OCI-LY1 (cell line): ENCODE results near the gene DYSF.

Source experiments
- H2AFZ ChIP-seq: fragments of 200-600 bp; sonication (generic), shearing (Covaris generic); 2 replicates; pipeline ENCODE4 v1.6.0; 2014; ENCODE audit warnings: antibody characterized with exemption, mild to moderate bottlenecking, low read length
- H3F3A ChIP-seq: fragments of 200-600 bp; sonication (generic), shearing (Covaris generic); 2 replicates; pipeline ENCODE4 v1.6.0; 2014; ENCODE audit warnings: mild to moderate bottlenecking, antibody characterized with exemption, low read length, moderate library complexity; ENCODE audit not compliant: insufficient read depth
- H3K27ac ChIP-seq: fragments of 200-600 bp; sonication (generic); 2 replicates; pipeline ENCODE4 v1.5.1; 2014; ENCODE audit warnings: low read length, mixed run types, mild to moderate bottlenecking, low read depth; ENCODE audit not compliant: poor library complexity, severe bottlenecking
- H3K27me3 ChIP-seq: fragments of 200-600 bp; sonication (generic); 2 replicates; pipeline ENCODE4 v1.6.0; 2014; ENCODE audit warnings: antibody characterized with exemption, mild to moderate bottlenecking, low read length, moderate library complexity; ENCODE audit not compliant: insufficient read depth
- H3K36me3 ChIP-seq: fragments of 200-600 bp; sonication (generic); 2 replicates; pipeline ENCODE4 v1.6.1; 2014; ENCODE audit warnings: mild to moderate bottlenecking, antibody characterized with exemption, low read length, moderate library complexity, mixed read lengths; ENCODE audit not compliant: insufficient read depth
- H3K4me1 ChIP-seq: fragments of 200-600 bp; sonication (generic); 2 replicates; pipeline ENCODE4 v1.5.1; 2014; ENCODE audit warnings: mild to moderate bottlenecking, low read length, moderate library complexity; ENCODE audit not compliant: insufficient read depth, severe bottlenecking
- H3K4me2 ChIP-seq: fragments of 200-600 bp; sonication (generic), shearing (Covaris generic); 2 replicates; pipeline ENCODE4 v1.6.1; 2014; ENCODE audit warnings: low read length
- H3K4me3 ChIP-seq: fragments of 200-600 bp; sonication (generic); 2 replicates; pipeline ENCODE4 v1.5.1; 2014; ENCODE audit warnings: low read length, low read depth, mild to moderate bottlenecking, mixed read lengths; ENCODE audit not compliant: poor library complexity, severe bottlenecking
- H3K79me2 ChIP-seq: fragments of 200-600 bp; shearing (Covaris generic); 2 replicates; pipeline ENCODE4 v1.6.1; 2016; ENCODE audit warnings: mixed run types, low read length, mixed read lengths; ENCODE audit not compliant: insufficient read depth
- H3K9ac ChIP-seq: fragments of 200-600 bp; sonication (generic), shearing (Covaris generic); 2 replicates; pipeline ENCODE4 v1.6.1; 2014; ENCODE audit warnings: mild to moderate bottlenecking, low read length, mixed read lengths
- H3K9me2 ChIP-seq: fragments of 200-600 bp; sonication (generic), shearing (Covaris generic); 2 replicates; pipeline ENCODE4 v1.6.1; 2014; ENCODE audit warnings: low read depth, mild to moderate bottlenecking, low read length, mixed read lengths
- H3K9me3 ChIP-seq: fragments of 200-600 bp; shearing (Covaris generic); 2 replicates; pipeline ENCODE4 v1.6.1; 2014; ENCODE audit warnings: low read length, mixed read lengths
- H4K20me1 ChIP-seq: fragments of 200-600 bp; sonication (generic), shearing (Covaris generic); 2 replicates; pipeline ENCODE4 v1.6.0; 2016; ENCODE audit warnings: mild to moderate bottlenecking, low read length; ENCODE audit not compliant: insufficient read depth
- CTCF ChIP-seq: fragments of 200-600 bp; sonication (generic), shearing (Covaris generic); IDR thresholded peaks from 2 replicates; pipeline ENCODE4 v1.5.1; 2017; ENCODE audit warnings: mild to moderate bottlenecking, antibody characterized with exemption, low read length, moderate library complexity, mixed read lengths
- EZH2 ChIP-seq: fragments of 200-600 bp; sonication (generic), shearing (Covaris generic); IDR thresholded peaks from 2 replicates; pipeline ENCODE4 v1.8.0; 2017; ENCODE audit warnings: borderline replicate concordance, mixed run types, mild to moderate bottlenecking, antibody characterized with exemption, low read length, moderate library complexity, mixed read lengths

The DYSF gene

GRCh38 chr2:71639735-71640134, 186.4 kb downstream of the DYSF start:
- Histone ChIP-seq H3K27ac (no peak overlapping the region), H3K9me3 (no peaks in the 10 kb centered on the region), H3K4me2 (no peak overlapping the region), H3K36me3 (no peaks in the 10 kb centered on the region), H3K27me3 (no peaks in the 10 kb centered on the region), H3F3A (no peaks in the 10 kb centered on the region), H4K20me1 (no peaks in the 10 kb centered on the region), H3K9ac (no peak overlapping the region), H3K9me2 (no peaks in the 10 kb centered on the region), H2AFZ (no peak overlapping the region), H3K4me1 (no peaks in the 10 kb centered on the region), H3K4me3 (no peak overlapping the region), H3K79me2 (no peaks in the 10 kb centered on the region)
- no peak for TF ChIP-seq EZH2
- TF ChIP-seq CTCF: no peak

GRCh38 chr2:71640489-71640888, 187.1 kb downstream of the DYSF start:
- Histone ChIP-seq H3K79me2 (no peaks in the 10 kb centered on the region), H3K27me3 (no peaks in the 10 kb centered on the region), H3K9me2 (no peaks in the 10 kb centered on the region), H3K27ac (no peak overlapping the region), H3K4me1 (no peaks in the 10 kb centered on the region), H3K9me3 (no peaks in the 10 kb centered on the region), H2AFZ (no peak overlapping the region), H3K9ac (no peak overlapping the region), H3K4me2 (no peak overlapping the region), H4K20me1 (no peaks in the 10 kb centered on the region), H3F3A (no peaks in the 10 kb centered on the region), H3K4me3 (no peak overlapping the region), H3K36me3 (no peaks in the 10 kb centered on the region)
- TF ChIP-seq CTCF (no peak), EZH2 (no peak)

- Histone ChIP-seq H3F3A (no peaks in the 10 kb centered on the region), H3K27me3 (no peaks in the 10 kb centered on the region), H4K20me1 (no peaks in the 10 kb centered on the region), H3K9ac (no peak overlapping the region), H3K36me3 (no peaks in the 10 kb centered on the region), H2AFZ (no peak overlapping the region), H3K9me3 (no peaks in the 10 kb centered on the region), H3K79me2 (no peaks in the 10 kb centered on the region), H3K27ac (no peak overlapping the region), H3K4me1 (no peaks in the 10 kb centered on the region), H3K4me2 (no peak overlapping the region), H3K9me2 (no peaks in the 10 kb centered on the region), H3K4me3 (no peak overlapping the region)
- TF ChIP-seq CTCF (no peak), EZH2 (no peak)
These were observed 190.5 kb downstream of the DYSF start for GRCh38 chr2:71643674-71644357.
